ENCODE data around the gene VDAC1. TPM values are rescaled to one million over a fixed set of nuclear protein-coding genes. Genes with fewer than 3 reads are reported as not detected.

VDAC1 gene
- total RNA-seq, 4 donors from 2014 or later = 151 to 220 (median 188) TPM

- Histone ChIP-seq H3K36me3 (no peaks in the 10 kb centered on the region), H3K27me3 (no peaks in the 10 kb centered on the region), H3K4me1 (peaks cover 0 to 11% (median 0%) of the 10 kb centered on the region in 3 donors), H3K9me3 (no peaks in the 10 kb centered on the region), H3K27ac (no peak overlapping the region), H3K4me3 (no peak overlapping the region)
- intact Hi-C loops (cut with DNase I) = no loop called here
- TF ChIP-seq CTCF (IDR thresholded peaks at IDR 0.05) (no peak), POLR2A (IDR thresholded peaks at IDR 0.05) (no peak)
- no peak for DNase-seq
- WGBS, 2 donors = 61 to 75% methylated on average over 6 to 7 of the region's 11 CpGs
Measured at GRCh38 chr5:133942614-133943474, 61.9 kb downstream of the VDAC1 start.

GRCh38 chr5:133941456-133942196, 63.1 kb downstream of the VDAC1 start:
- TF ChIP-seq CTCF (IDR thresholded peaks at IDR 0.05) = no peak
- TF ChIP-seq POLR2A (IDR thresholded peaks at IDR 0.05) = no peak
- no peak for DNase-seq
- H3K4me3 ChIP-seq = no peak overlapping the region
- intact Hi-C loops (cut with DNase I) = no loop called here
- H3K9me3 ChIP-seq = no peaks in the 10 kb centered on the region
- H3K27ac ChIP-seq = no peak overlapping the region
- H3K27me3 ChIP-seq = no peaks in the 10 kb centered on the region
- WGBS, 2 donors = 79 to 84% methylated on average over 4 of the region's 8 CpGs
- peaks cover 0 to 11% (median 0%) of the 10 kb centered on the region in 3 donors for H3K4me1 ChIP-seq
- H3K36me3 ChIP-seq = no peaks in the 10 kb centered on the region

- intact Hi-C loops (cut with DNase I) = no loop called here
- Histone ChIP-seq H3K27me3 (no peaks in the 10 kb centered on the region), H3K4me1 (peaks cover 0 to 11% (median 0%) of the 10 kb centered on the region in 3 donors), H3K4me3 (no peak overlapping the region), H3K9me3 (no peaks in the 10 kb centered on the region), H3K36me3 (no peaks in the 10 kb centered on the region), H3K27ac (no peak overlapping the region)
- TF ChIP-seq POLR2A (IDR thresholded peaks at IDR 0.05) (no peak), CTCF (IDR thresholded peaks at IDR 0.05) (no peak)
- no peak for DNase-seq
- WGBS, 2 donors = 87 to 96% methylated on average over 3 of the region's 3 CpGs
Measured at GRCh38 chr5:133939668-133940067, 65.1 kb downstream of the VDAC1 start.

GRCh38 chr5:133938929-133939328, 65.8 kb downstream of the VDAC1 start:
- intact Hi-C loops (cut with DNase I) = no loop called here
- H3K27me3 ChIP-seq = no peaks in the 10 kb centered on the region
- no peaks in the 10 kb centered on the region for H3K9me3 ChIP-seq
- H3K4me1 ChIP-seq = peaks cover 0 to 11% (median 0%) of the 10 kb centered on the region in 3 donors
- no peak overlapping the region for H3K27ac ChIP-seq
- TF ChIP-seq CTCF (IDR thresholded peaks at IDR 0.05) = no peak
- no peak for TF ChIP-seq POLR2A (IDR thresholded peaks at IDR 0.05)
- no peak overlapping the region for H3K4me3 ChIP-seq
- DNase-seq = no peak
- no peaks in the 10 kb centered on the region for H3K36me3 ChIP-seq
- WGBS, 2 donors = 63 to 76% methylated on average over 3 of the region's 3 CpGs

Measured in esophagus squamous epithelium (tissue), 5 donors.